GM23338 (cell line): ENCODE results near the gene NFIA. TPM values are rescaled to one million over a fixed set of nuclear protein-coding genes. Genes with fewer than 3 reads are reported as not detected.

Experiments
- ATAC-seq: fragments of 200-7000 bp; cut with Tn5 transposase; 3 replicates; pipeline ENCODE4 v1.9.1; 2020
- DNase-seq: peaks from one replicate; pipeline ENCODE4 v3.0.0-alpha.2; 2015; ENCODE audit warnings: low spot score
- H2AFZ ChIP-seq: fragments of 200-600 bp; sonication (generic); 2 replicates; pipeline ENCODE4 v1.8.0; 2016; ENCODE audit warnings: antibody characterized with exemption, mild to moderate bottlenecking, moderate library complexity
- H3F3A ChIP-seq: fragments of 200-600 bp; sonication (generic); replicated peaks from 2 replicates; pipeline ENCODE4 v1.8.0; 2017; ENCODE audit warnings: antibody characterized with exemption, mixed run types, low read depth
- H3K27ac ChIP-seq: fragments of 200-600 bp; sonication (generic); 2 replicates; pipeline ENCODE4 v1.6.1; 2016; ENCODE audit warnings: low read depth
- H3K27me3 ChIP-seq: fragments of 200-600 bp; sonication (generic); 2 replicates; pipeline ENCODE4 v1.8.0; 2016; ENCODE audit warnings: mild to moderate bottlenecking, mixed run types, moderate library complexity; ENCODE audit not compliant: insufficient read depth
- H3K36me3 ChIP-seq: fragments of 200-600 bp; sonication (generic); 2 replicates; pipeline ENCODE4 v1.8.0; 2016; ENCODE audit warnings: mild to moderate bottlenecking; ENCODE audit not compliant: insufficient read depth
- H3K4me1 ChIP-seq: fragments of 200-600 bp; sonication (generic); 2 replicates; pipeline ENCODE4 v1.8.0; 2016; ENCODE audit warnings: mild to moderate bottlenecking, moderate library complexity; ENCODE audit not compliant: insufficient read depth
- H3K4me2 ChIP-seq: fragments of 200-600 bp; sonication (generic); 2 replicates; pipeline ENCODE4 v1.7.1; 2017; ENCODE audit warnings: mixed run types
- H3K4me3 ChIP-seq: fragments of 200-600 bp; sonication (generic); 2 replicates; pipeline ENCODE4 v1.6.1; 2016; ENCODE audit warnings: mixed run types
- H3K79me2 ChIP-seq: fragments of 200-600 bp; sonication (generic); replicated peaks from 2 replicates; pipeline ENCODE4 v1.8.0; 2017; ENCODE audit warnings: mild to moderate bottlenecking; ENCODE audit not compliant: insufficient read depth
- H3K9me2 ChIP-seq: fragments of 200-600 bp; sonication (generic); 2 replicates; pipeline ENCODE4 v1.8.0; 2017; ENCODE audit not compliant: insufficient read depth
- H4K20me1 ChIP-seq: fragments of 200-600 bp; sonication (generic); replicated peaks from 2 replicates; pipeline ENCODE4 v1.8.0; 2017; ENCODE audit warnings: mild to moderate bottlenecking; ENCODE audit not compliant: insufficient read depth
- H3K27ac Mint-ChIP-seq: 2 replicates; pipeline ENCODE4 v1.8.0; 2020; ENCODE audit warnings: inconsistent platforms, mild to moderate bottlenecking, moderate library complexity, mixed read lengths
- H3K27me3 Mint-ChIP-seq: 3 replicates; pipeline ENCODE4 v1.8.0; 2022; ENCODE audit warnings: low read depth, mild to moderate bottlenecking, moderate library complexity, mixed read lengths, inconsistent platforms; ENCODE audit not compliant: insufficient read depth, poor library complexity
- H3K36me3 Mint-ChIP-seq: 3 replicates; pipeline ENCODE4 v1.8.0; 2021; ENCODE audit warnings: low read depth, mild to moderate bottlenecking, inconsistent platforms, moderate library complexity, mixed read lengths
- H3K4me1 Mint-ChIP-seq: 3 replicates; pipeline ENCODE4 v1.8.0; 2020; ENCODE audit warnings: mild to moderate bottlenecking, inconsistent platforms, mixed read lengths
- H3K4me3 Mint-ChIP-seq: 3 replicates; pipeline ENCODE4 v1.8.0; 2021; ENCODE audit warnings: moderate library complexity, mild to moderate bottlenecking, inconsistent platforms, mixed read lengths
- H3K9me3 Mint-ChIP-seq: 3 replicates; pipeline ENCODE4 v1.8.0; 2020; ENCODE audit warnings: moderate library complexity, mild to moderate bottlenecking, inconsistent platforms, mixed read lengths
- CREB1 ChIP-seq: fragments of 250-450 bp; sonication (Bioruptor Pico); IDR thresholded peaks from 2 replicates; pipeline ENCODE4 v1.5.0; 2020; ENCODE audit warnings: low read depth, mild to moderate bottlenecking, moderate library complexity
- EZH2 ChIP-seq: fragments of 200-600 bp; sonication (generic); IDR thresholded peaks from one replicate; pipeline ENCODE4 v1.8.0; 2017; ENCODE audit warnings: antibody characterized with exemption, mild to moderate bottlenecking, low read depth; ENCODE audit not compliant: unreplicated experiment
- EZH2phosphoT487 ChIP-seq: fragments of 200-600 bp; sonication (generic); IDR thresholded peaks from one replicate; pipeline ENCODE4 v1.8.1; 2018; ENCODE audit warnings: antibody characterized with exemption; ENCODE audit not compliant: unreplicated experiment
- JUNB ChIP-seq: IDR thresholded peaks from one replicate; pipeline ENCODE4 v1.6.1; 2016; ENCODE audit warnings: antibody characterized with exemption; ENCODE audit not compliant: unreplicated experiment
- NANOG ChIP-seq: IDR thresholded peaks from 2 replicates; pipeline ENCODE4 v1.6.1; 2016; ENCODE audit warnings: antibody characterized with exemption, borderline replicate concordance
- POLR2AphosphoS5 ChIP-seq: IDR thresholded peaks from 2 replicates; pipeline ENCODE4 v1.6.1; 2016; ENCODE audit warnings: antibody characterized with exemption, low read depth
- STAT1 ChIP-seq: IDR thresholded peaks from one replicate; pipeline ENCODE4 v1.6.1; 2016; ENCODE audit warnings: antibody characterized with exemption; ENCODE audit not compliant: unreplicated experiment
- ZNF114 ChIP-seq: fragments of 250-450 bp; sonication (Bioruptor Pico); IDR thresholded peaks from 2 replicates; pipeline ENCODE4 v1.5.0; 2020; ENCODE audit warnings: mild to moderate bottlenecking, moderate library complexity
- ZNF331 ChIP-seq: fragments of 250-450 bp; sonication (Bioruptor Pico); IDR thresholded peaks from 2 replicates; pipeline ENCODE4 v1.5.0; 2020; ENCODE audit warnings: low read depth, mild to moderate bottlenecking, moderate library complexity
- ZNF462 ChIP-seq: fragments of 250-450 bp; sonication (Bioruptor Pico); IDR thresholded peaks from 2 replicates; pipeline ENCODE4 v1.5.0; 2020; ENCODE audit warnings: mild to moderate bottlenecking, moderate library complexity
- polyA plus RNA-seq: library from polyadenylated mRNA; unstranded; fragments of >200 nt; fragmentation: Nextera tagmentation; extraction: Ambion mirVana; gene quantifications from 2 replicates; pipeline ENCODE4 v1.2.1, GENCODE V29; 2016
- total RNA-seq: library from RNA; depleted of rRNA; stranded (reverse); fragments of >200 nt; shearing (Covaris generic); gene quantifications from 2 replicates; pipeline ENCODE4 v1.2.3, GENCODE V29; 2014
- TF ChIP-seq, protein P1 (sequence below), 2 experiments: fragments of 200-600 bp in 1 of 2; sonication (generic) in 1 of 2; conservative IDR thresholded peaks; 2 replicates each; pipeline versions ENCODE4 v1.5.1 to v1.6.1; 2016 to 2017; ENCODE audit warnings: antibody characterized with exemption in 2 of 2, low read depth in 2 of 2, mild to moderate bottlenecking in 2 of 2, moderate library complexity in 1 of 2
- TF ChIP-seq, protein P2 (sequence below): IDR thresholded peaks from 2 replicates; pipeline ENCODE4 v1.6.1; 2016; ENCODE audit warnings: antibody characterized with exemption
- TF ChIP-seq, protein P3 (sequence below): IDR thresholded peaks from one replicate; pipeline ENCODE4 v1.6.1; 2018; ENCODE audit warnings: antibody characterized with exemption; ENCODE audit not compliant: unreplicated experiment

NFIA gene
- total and polyA plus RNA-seq, 2 experiments from 2014 or later, result 0.97 to 2.3 TPM

DNA sequence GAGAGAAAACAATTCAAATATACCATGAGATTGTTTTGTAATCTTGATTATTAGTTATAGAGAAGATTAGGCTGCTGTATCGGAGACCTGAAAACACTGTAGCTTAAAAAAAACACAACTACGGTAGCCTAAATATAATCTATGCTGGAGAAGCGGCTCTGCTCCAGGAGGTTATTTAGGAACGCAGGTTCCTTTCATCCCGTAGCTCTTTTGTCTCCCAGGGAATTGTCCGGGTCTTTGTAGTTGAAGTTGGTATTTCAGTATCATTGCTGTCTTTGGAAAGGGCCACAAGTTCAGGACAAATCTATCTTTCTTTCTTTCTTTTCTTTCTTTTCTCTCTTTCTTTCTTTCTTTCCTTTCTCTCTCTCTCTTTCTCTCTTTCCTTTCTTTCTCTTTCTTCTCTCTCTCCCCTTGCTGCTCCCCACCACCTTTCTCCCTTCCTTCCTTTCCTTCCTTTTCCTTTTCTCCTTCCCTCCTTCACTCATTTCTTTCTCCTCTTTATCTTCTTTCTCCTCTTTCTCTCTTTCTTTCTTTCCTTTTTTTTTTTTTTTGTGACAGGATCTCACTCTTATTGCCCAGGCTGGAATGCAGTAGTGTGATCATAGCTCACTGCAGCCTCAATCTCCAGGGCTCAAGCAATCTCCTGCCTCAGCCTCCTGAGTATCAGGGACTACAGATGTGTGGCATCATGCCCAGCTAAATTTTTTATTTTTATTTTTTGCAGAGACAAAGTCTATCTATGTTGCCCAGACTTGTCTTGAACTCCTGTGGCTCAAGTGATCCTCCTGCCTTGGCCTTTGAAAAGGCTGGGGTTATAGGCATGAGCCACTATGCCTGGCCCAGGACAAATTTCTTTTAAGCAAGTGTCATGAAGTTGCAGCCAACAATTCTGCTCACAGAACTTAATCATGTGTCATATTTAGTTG is 10.9 kb upstream of the NFIA start:
- Histone ChIP-seq H3K36me3 (no peaks in the 10 kb centered on the region), H3F3A (peaks cover 5% of the 10 kb centered on the region; the same call in 1 of the 2 replicates), H3K4me2 (no peak overlapping the region; the same call in 1 of the 2 replicates), H3K27ac (no peak overlapping the region), H2AFZ (no peak overlapping the region), H3K4me3 (no peak overlapping the region), H3K4me1 (peaks cover 19% of the 10 kb centered on the region), H3K27me3 (peaks cover 65% of the 10 kb centered on the region), H3K79me2 (no peaks in the 10 kb centered on the region), H3K9me2 (no peaks in the 10 kb centered on the region), H4K20me1 (no peaks in the 10 kb centered on the region)
- DNase-seq, result peak; percentile 66
- no peak for TF ChIP-seq NANOG
- TF ChIP-seq, protein P1, sequence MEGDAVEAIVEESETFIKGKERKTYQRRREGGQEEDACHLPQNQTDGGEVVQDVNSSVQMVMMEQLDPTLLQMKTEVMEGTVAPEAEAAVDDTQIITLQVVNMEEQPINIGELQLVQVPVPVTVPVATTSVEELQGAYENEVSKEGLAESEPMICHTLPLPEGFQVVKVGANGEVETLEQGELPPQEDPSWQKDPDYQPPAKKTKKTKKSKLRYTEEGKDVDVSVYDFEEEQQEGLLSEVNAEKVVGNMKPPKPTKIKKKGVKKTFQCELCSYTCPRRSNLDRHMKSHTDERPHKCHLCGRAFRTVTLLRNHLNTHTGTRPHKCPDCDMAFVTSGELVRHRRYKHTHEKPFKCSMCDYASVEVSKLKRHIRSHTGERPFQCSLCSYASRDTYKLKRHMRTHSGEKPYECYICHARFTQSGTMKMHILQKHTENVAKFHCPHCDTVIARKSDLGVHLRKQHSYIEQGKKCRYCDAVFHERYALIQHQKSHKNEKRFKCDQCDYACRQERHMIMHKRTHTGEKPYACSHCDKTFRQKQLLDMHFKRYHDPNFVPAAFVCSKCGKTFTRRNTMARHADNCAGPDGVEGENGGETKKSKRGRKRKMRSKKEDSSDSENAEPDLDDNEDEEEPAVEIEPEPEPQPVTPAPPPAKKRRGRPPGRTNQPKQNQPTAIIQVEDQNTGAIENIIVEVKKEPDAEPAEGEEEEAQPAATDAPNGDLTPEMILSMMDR (conservative IDR thresholded peaks at IDR 0.05; ENCODE audit: low read depth in 2 of 2), result no peak
- no peak for TF ChIP-seq ZNF331 (CRISPR knock-in tag)
- TF ChIP-seq EZH2phosphoT487, result no peak
- no peak for TF ChIP-seq STAT1
- no peak for TF ChIP-seq ZNF462 (CRISPR knock-in tag)
- TF ChIP-seq, protein P2, sequence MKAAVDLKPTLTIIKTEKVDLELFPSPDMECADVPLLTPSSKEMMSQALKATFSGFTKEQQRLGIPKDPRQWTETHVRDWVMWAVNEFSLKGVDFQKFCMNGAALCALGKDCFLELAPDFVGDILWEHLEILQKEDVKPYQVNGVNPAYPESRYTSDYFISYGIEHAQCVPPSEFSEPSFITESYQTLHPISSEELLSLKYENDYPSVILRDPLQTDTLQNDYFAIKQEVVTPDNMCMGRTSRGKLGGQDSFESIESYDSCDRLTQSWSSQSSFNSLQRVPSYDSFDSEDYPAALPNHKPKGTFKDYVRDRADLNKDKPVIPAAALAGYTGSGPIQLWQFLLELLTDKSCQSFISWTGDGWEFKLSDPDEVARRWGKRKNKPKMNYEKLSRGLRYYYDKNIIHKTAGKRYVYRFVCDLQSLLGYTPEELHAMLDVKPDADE, result no peak
- TF ChIP-seq ZNF114 (CRISPR knock-in tag), result no peak
- TF ChIP-seq, protein P3, sequence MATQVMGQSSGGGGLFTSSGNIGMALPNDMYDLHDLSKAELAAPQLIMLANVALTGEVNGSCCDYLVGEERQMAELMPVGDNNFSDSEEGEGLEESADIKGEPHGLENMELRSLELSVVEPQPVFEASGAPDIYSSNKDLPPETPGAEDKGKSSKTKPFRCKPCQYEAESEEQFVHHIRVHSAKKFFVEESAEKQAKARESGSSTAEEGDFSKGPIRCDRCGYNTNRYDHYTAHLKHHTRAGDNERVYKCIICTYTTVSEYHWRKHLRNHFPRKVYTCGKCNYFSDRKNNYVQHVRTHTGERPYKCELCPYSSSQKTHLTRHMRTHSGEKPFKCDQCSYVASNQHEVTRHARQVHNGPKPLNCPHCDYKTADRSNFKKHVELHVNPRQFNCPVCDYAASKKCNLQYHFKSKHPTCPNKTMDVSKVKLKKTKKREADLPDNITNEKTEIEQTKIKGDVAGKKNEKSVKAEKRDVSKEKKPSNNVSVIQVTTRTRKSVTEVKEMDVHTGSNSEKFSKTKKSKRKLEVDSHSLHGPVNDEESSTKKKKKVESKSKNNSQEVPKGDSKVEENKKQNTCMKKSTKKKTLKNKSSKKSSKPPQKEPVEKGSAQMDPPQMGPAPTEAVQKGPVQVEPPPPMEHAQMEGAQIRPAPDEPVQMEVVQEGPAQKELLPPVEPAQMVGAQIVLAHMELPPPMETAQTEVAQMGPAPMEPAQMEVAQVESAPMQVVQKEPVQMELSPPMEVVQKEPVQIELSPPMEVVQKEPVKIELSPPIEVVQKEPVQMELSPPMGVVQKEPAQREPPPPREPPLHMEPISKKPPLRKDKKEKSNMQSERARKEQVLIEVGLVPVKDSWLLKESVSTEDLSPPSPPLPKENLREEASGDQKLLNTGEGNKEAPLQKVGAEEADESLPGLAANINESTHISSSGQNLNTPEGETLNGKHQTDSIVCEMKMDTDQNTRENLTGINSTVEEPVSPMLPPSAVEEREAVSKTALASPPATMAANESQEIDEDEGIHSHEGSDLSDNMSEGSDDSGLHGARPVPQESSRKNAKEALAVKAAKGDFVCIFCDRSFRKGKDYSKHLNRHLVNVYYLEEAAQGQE, result no peak
- TF ChIP-seq JUNB, result no peak
- TF ChIP-seq POLR2AphosphoS5, result no peak
- TF ChIP-seq EZH2, result no peak
- no peak for TF ChIP-seq CREB1 (CRISPR knock-in tag)
- H3K27me3 Mint-ChIP-seq, result peaks cover 6% of the 10 kb centered on the region
- H3K4me3 Mint-ChIP-seq, result no peak overlapping the region
- H3K4me1 Mint-ChIP-seq, result peaks cover 14% of the 10 kb centered on the region
- H3K36me3 Mint-ChIP-seq, result no peaks in the 10 kb centered on the region
- H3K9me3 Mint-ChIP-seq, result no peaks in the 10 kb centered on the region; the same call in 2 of the 3 replicates
- no peak overlapping the region for H3K27ac Mint-ChIP-seq
- ATAC-seq, result peak; percentile 82
